MM.1S (cell line): ENCODE measurements around the gene RAB11FIP4.
A peak's percentile ranks its signal among the peaks of the same experiment; 100 is the strongest.

Experiments
- DNase-seq: peaks from one replicate; pipeline ENCODE4 v3.0.0-alpha.2; 2015
- H2AFZ ChIP-seq: fragments of 300-600 bp; sonication (generic); 2 replicates; pipeline ENCODE4 v1.6.0; 2016; ENCODE audit warnings: antibody characterized with exemption, low read length
- H3F3A ChIP-seq: fragments of 300-600 bp; sonication (generic); 2 replicates; pipeline ENCODE4 v1.6.1; 2016; ENCODE audit warnings: mild to moderate bottlenecking, antibody characterized with exemption, low read length, moderate library complexity, mixed read lengths; ENCODE audit not compliant: insufficient read depth
- H3K27ac ChIP-seq: fragments of 300-600 bp; sonication (generic); 2 replicates; pipeline ENCODE4 v1.5.1; 2016; ENCODE audit warnings: mild to moderate bottlenecking, low read length
- H3K27me3 ChIP-seq: fragments of 300-600 bp; sonication (generic); replicated peaks from 2 replicates; pipeline ENCODE4 v1.6.0; 2016; ENCODE audit warnings: low read length; ENCODE audit not compliant: insufficient read depth
- H3K36me3 ChIP-seq: fragments of 300-600 bp; sonication (generic); replicated peaks from 2 replicates; pipeline ENCODE4 v1.6.1; 2016; ENCODE audit warnings: mild to moderate bottlenecking, low read length, mixed read lengths; ENCODE audit not compliant: insufficient read depth
- H3K4me1 ChIP-seq: fragments of 300-600 bp; sonication (generic); 2 replicates; pipeline ENCODE4 v1.6.1; 2016; ENCODE audit warnings: low read length, mixed read lengths
- H3K4me2 ChIP-seq: fragments of 300-600 bp; sonication (generic); 2 replicates; pipeline ENCODE4 v1.6.0; 2016; ENCODE audit warnings: low read depth, low read length
- H3K4me3 ChIP-seq: fragments of 300-600 bp; sonication (generic); 2 replicates; pipeline ENCODE4 v1.5.1; 2016; ENCODE audit warnings: low read length, mixed read lengths
- H3K79me2 ChIP-seq: fragments of 300-600 bp; sonication (generic); 2 replicates; pipeline ENCODE4 v1.6.1; 2016; ENCODE audit warnings: mixed run types, low read length, mixed read lengths
- H3K9ac ChIP-seq: fragments of 300-600 bp; sonication (generic); 2 replicates; pipeline ENCODE4 v1.6.1; 2016; ENCODE audit warnings: low read length, mixed read lengths
- H3K9me2 ChIP-seq: fragments of 300-600 bp; sonication (generic); replicated peaks from 2 replicates; pipeline ENCODE4 v1.6.1; 2016; ENCODE audit warnings: mild to moderate bottlenecking, low read length, mixed read lengths; ENCODE audit not compliant: insufficient read depth
- H3K9me3 ChIP-seq: fragments of 300-600 bp; sonication (generic); replicated peaks from 2 replicates; pipeline ENCODE4 v1.6.1; 2016; ENCODE audit warnings: mild to moderate bottlenecking, low read length, mixed read lengths; ENCODE audit not compliant: insufficient read depth
- H4K20me1 ChIP-seq: fragments of 300-600 bp; sonication (generic); 2 replicates; pipeline ENCODE4 v1.6.1; 2016; ENCODE audit warnings: mild to moderate bottlenecking, low read length, moderate library complexity, mixed read lengths; ENCODE audit not compliant: insufficient read depth
- CTCF ChIP-seq: fragments of 300-600 bp; sonication (generic); IDR thresholded peaks from 2 replicates; pipeline ENCODE4 v1.5.1; 2016; ENCODE audit warnings: antibody characterized with exemption, low read length, mixed read lengths
- EZH2 ChIP-seq: fragments of 300-600 bp; sonication (generic); optimal IDR thresholded peaks from 2 replicates; pipeline ENCODE3; 2017; ENCODE audit warnings: low read depth, mild to moderate bottlenecking, antibody characterized with exemption, low read length, mixed read lengths
- EZH2phosphoT487 ChIP-seq: fragments of 300-600 bp; sonication (generic); IDR thresholded peaks from 2 replicates; pipeline ENCODE4 v1.6.1; 2018; ENCODE audit warnings: antibody characterized with exemption, low read length

Gene RAB11FIP4

GRCh38 chr17:31366088-31366487 is 25.4 kb upstream of the RAB11FIP4 start:
- Histone ChIP-seq H3K4me1 (peaks cover 13% of the 10 kb centered on the region), H3K4me2 (no peak overlapping the region), H4K20me1 (no peaks in the 10 kb centered on the region), H3K9me3 (no peaks in the 10 kb centered on the region), H3K27me3 (no peaks in the 10 kb centered on the region), H3F3A (0 out of 2 replicates have a peak, but pooled peaks cover 5% of the 10 kb centered on the region), H3K79me2 (no peaks in the 10 kb centered on the region), H3K9me2 (no peaks in the 10 kb centered on the region), H3K9ac (no peak overlapping the region), H2AFZ (no peak overlapping the region), H3K4me3 (no peak overlapping the region), H3K27ac (no peak overlapping the region), H3K36me3 (no peaks in the 10 kb centered on the region)
- DNase-seq = no peak
- TF ChIP-seq CTCF (no peak), EZH2phosphoT487 (no peak), EZH2 (no peak)

GRCh38 chr17:31369266-31369665 is 22.2 kb upstream of the RAB11FIP4 start:
- Histone ChIP-seq H3K9ac (no peak overlapping the region), H3K79me2 (no peaks in the 10 kb centered on the region)
- no peak for TF ChIP-seq EZH2phosphoT487
- no peak for TF ChIP-seq EZH2
- no peak for TF ChIP-seq CTCF

GRCh38 chr17:31371511-31372097 is 19.9 kb upstream of the RAB11FIP4 start:
- no peak for TF ChIP-seq CTCF
- no peak for TF ChIP-seq EZH2phosphoT487
- no peak for TF ChIP-seq EZH2
- Histone ChIP-seq H3K27ac (no peak overlapping the region), H3K36me3 (no peaks in the 10 kb centered on the region), H3K4me2 (peak overlapping the region; percentile 16), H3K79me2 (no peaks in the 10 kb centered on the region), H3K9me2 (no peaks in the 10 kb centered on the region), H3K4me1 (peaks cover 20% of the 10 kb centered on the region), H3K4me3 (no peak overlapping the region), H2AFZ (no peak overlapping the region), H4K20me1 (no peaks in the 10 kb centered on the region), H3K9me3 (no peaks in the 10 kb centered on the region), H3F3A (0 out of 2 replicates have a peak, but pooled peaks cover 5% of the 10 kb centered on the region), H3K27me3 (no peaks in the 10 kb centered on the region), H3K9ac (no peak overlapping the region)
- DNase-seq = peak; percentile 72

More at GRCh38 chr17:31369266-31369665, 22.2 kb upstream of the RAB11FIP4 start:
- Histone ChIP-seq H3K4me1 (peaks cover 20% of the 10 kb centered on the region), H3K4me3 (no peak overlapping the region), H2AFZ (no peak overlapping the region), H3K27ac (no peak overlapping the region), H3K36me3 (no peaks in the 10 kb centered on the region), H3K27me3 (no peaks in the 10 kb centered on the region), H3K9me2 (no peaks in the 10 kb centered on the region), H4K20me1 (no peaks in the 10 kb centered on the region), H3K4me2 (no peak overlapping the region), H3F3A (0 out of 2 replicates have a peak, but pooled peaks cover 5% of the 10 kb centered on the region), H3K9me3 (no peaks in the 10 kb centered on the region)
- DNase-seq = no peak
